ENCODE data around the gene HID1. TPM values are rescaled to one million over a fixed set of nuclear protein-coding genes. Genes with fewer than 3 reads are reported as not detected.
"Not testable (repeated sequence)": the region's sequence is repeated elsewhere in the genome, so short reads cannot be mapped to it uniquely, and the experiment has no call there.

The HID1 gene
- total and polyA plus RNA-seq, 9 of the 15 experiments (the other 6 are each of a cell fraction or from before 2014, with no cell fraction given) = 0.14 to 2.1 (median 0.54) TPM; not detected in 2

DNA sequence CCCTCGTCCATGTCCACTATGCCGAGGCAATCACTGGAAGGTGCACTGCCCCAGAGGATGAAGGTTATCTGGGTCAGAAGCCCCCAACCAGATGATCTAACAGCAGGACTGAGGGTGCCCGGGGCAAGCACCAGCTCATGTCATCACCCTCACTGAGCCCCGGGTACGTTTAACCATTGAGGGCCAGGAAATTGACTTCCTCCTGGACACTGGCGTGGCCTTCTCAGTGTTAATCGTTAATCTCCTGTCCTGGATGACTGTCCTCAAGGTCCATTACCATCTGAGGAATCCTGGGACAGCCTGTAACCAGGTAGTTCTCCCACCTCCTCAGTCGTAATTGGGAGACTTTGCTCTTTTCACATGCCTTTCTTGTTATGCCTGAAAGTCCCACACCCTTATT is 61.1 kb downstream of the HID1 start:
- FAIRE-seq; H4K20me1 ChIP-seq (replicated peaks; ENCODE audit: control insufficient read depth, insufficient read depth, low read length); H3K9me1 ChIP-seq (ENCODE audit: control insufficient read depth, insufficient read depth, low read length); CTCF ChIA-PET (ENCODE audit: low intra/inter-chr PET ratio); H3K36me3 ChIP-seq (ENCODE audit: control insufficient read depth, insufficient read depth, low read length); H3K4me2 ChIP-seq (ENCODE audit: insufficient read depth, low read length); H3K9me3 ChIP-seq (replicated peaks; ENCODE audit: control insufficient read depth, insufficient read depth, low read depth, low read length); H3K4me3 ChIP-seq; ATAC-seq; DNase-seq (ENCODE audit: extremely low read depth in 1 of 4, low spot score in 3 of 4); H3K9ac ChIP-seq (ENCODE audit: insufficient read depth in 1 of 2, low read depth in 2 of 2, low read length in 2 of 2); H3K27ac ChIP-seq (ENCODE audit: extremely low read depth, low read depth, low read length); H2AFZ ChIP-seq (ENCODE audit: low read depth, low read length); H3K4me1 ChIP-seq (replicated peaks in 1 of 2; ENCODE audit: control insufficient read depth in 2 of 2, insufficient read depth in 2 of 2, low read length in 2 of 2); intact Hi-C loops (cut with micrococcal nuclease); BruUV-seq (replicated peaks); in situ Hi-C loops (cut with MboI); H3K79me2 ChIP-seq (ENCODE audit: control insufficient read depth, insufficient read depth, low read length); H3K27me3 ChIP-seq (ENCODE audit: control insufficient read depth in 2 of 2, insufficient read depth in 2 of 2, low read length in 2 of 2): not testable (repeated sequence)
- POLR2A ChIA-PET = interaction anchor here (0.6 to 1.7 kb wide), 2 partner anchors 23 to 119 kb away, joined by 3 to 4 read pairs; no protein-coding TSS in a partner anchor
- WGBS (ENCODE audit: insufficient coverage, low coverage, missing lambda C conversion rate) = 27% methylated on average over 6 of the region's 8 CpGs

DNA sequence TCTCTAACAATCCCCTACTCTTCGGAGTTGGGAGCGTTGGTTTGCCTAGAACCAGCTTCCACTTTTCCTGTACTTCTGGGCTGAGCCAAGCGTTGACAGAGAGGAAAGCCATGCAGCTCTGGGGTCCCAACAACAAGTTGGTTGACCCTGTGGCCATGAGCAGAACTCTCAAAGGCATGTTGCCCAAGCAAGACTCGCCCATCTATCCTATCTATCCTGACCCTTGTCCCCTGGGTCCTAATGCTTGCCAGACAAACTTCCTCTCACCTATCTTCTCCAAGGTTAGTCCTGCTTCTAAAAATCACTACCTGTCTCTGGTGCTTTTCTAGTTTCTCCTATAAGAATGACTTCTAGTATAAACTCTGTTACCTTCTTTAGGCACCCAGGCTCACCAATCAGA is 63.5 kb downstream of the HID1 start:
- not testable (repeated sequence) for BruUV-seq (replicated peaks)

More for the DNA sequence above, 63.5 kb downstream of the HID1 start:
- intact Hi-C loops (cut with micrococcal nuclease); H3K9me1 ChIP-seq (ENCODE audit: control insufficient read depth, insufficient read depth, low read length); H3K9me3 ChIP-seq (replicated peaks; ENCODE audit: control insufficient read depth, insufficient read depth, low read depth, low read length); H3K9ac ChIP-seq (ENCODE audit: insufficient read depth in 1 of 2, low read depth in 2 of 2, low read length in 2 of 2); FAIRE-seq; H3K27me3 ChIP-seq (ENCODE audit: control insufficient read depth in 2 of 2, insufficient read depth in 2 of 2, low read length in 2 of 2); POLR2A ChIA-PET; H3K79me2 ChIP-seq (ENCODE audit: control insufficient read depth, insufficient read depth, low read length); H3K36me3 ChIP-seq (ENCODE audit: control insufficient read depth, insufficient read depth, low read length); H3K4me3 ChIP-seq; H4K20me1 ChIP-seq (replicated peaks; ENCODE audit: control insufficient read depth, insufficient read depth, low read length); ATAC-seq; H3K4me1 ChIP-seq (replicated peaks in 1 of 2; ENCODE audit: control insufficient read depth in 2 of 2, insufficient read depth in 2 of 2, low read length in 2 of 2); H3K27ac ChIP-seq (ENCODE audit: extremely low read depth, low read depth, low read length); CTCF ChIA-PET (ENCODE audit: low intra/inter-chr PET ratio); H3K4me2 ChIP-seq (ENCODE audit: insufficient read depth, low read length); DNase-seq (ENCODE audit: extremely low read depth in 1 of 4, low spot score in 3 of 4); in situ Hi-C loops (cut with MboI): not testable (repeated sequence)
- 22% methylated on average over 4 of the region's 4 CpGs for WGBS (ENCODE audit: insufficient coverage, low coverage, missing lambda C conversion rate)
- peak overlapping the region; percentile 40; the same call in 1 of the 2 replicates for H2AFZ ChIP-seq (ENCODE audit: low read depth, low read length)
